ENCODE data around the gene TMEM271. TPM values are rescaled to one million over a fixed set of nuclear protein-coding genes. Genes with fewer than 3 reads are reported as not detected.

TMEM271 gene
- total RNA-seq, 4 donors from 2014 or later, result not detected

GRCh38 chr4:589219-589963 is 13.3 kb upstream of the TMEM271 start:
- no peak overlapping the region for H3K4me3 ChIP-seq
- intact Hi-C loops (cut with DNase I; ENCODE audit: low total_unique reads) (no loop called here), in situ Hi-C loops (cut with MboI; ENCODE audit: low pct_ligation_motif_present in 1 of 4, low pct_unique_long_range_greater_than_20kb in 1 of 4, low sequenced_read_pairs in 3 of 4) (no loop called here)

GRCh38 chr4:588351-588849 is 12.3 kb upstream of the TMEM271 start:
- H3K4me3 ChIP-seq, result no peak overlapping the region
- 83 to 85% methylated on average over 23 to 36 of the region's 36 CpGs for WGBS, 2 donors (ENCODE audit: low coverage in 1 of 2)
- intact Hi-C loops (cut with DNase I; ENCODE audit: low total_unique reads) (no loop called here), in situ Hi-C loops (cut with MboI; ENCODE audit: low pct_ligation_motif_present in 1 of 4, low pct_unique_long_range_greater_than_20kb in 1 of 4, low sequenced_read_pairs in 3 of 4) (no loop called here)
- TF ChIP-seq POLR2A (IDR thresholded peaks at IDR 0.05) (no peak), EP300 (IDR thresholded peaks at IDR 0.05; ENCODE audit: low read depth) (no peak), POLR2AphosphoS5 (IDR thresholded peaks at IDR 0.05) (no peak), CTCF (IDR thresholded peaks at IDR 0.05) (no peak)
- DNase-seq, result no peak
- no peaks in the 10 kb centered on the region for H3K4me1 ChIP-seq
- no peak overlapping the region for H3K27ac ChIP-seq
- peaks cover 8 to 9% of the 10 kb centered on the region in 2 donors for H3K9me3 ChIP-seq
- H3K27me3 ChIP-seq, result peaks cover 27% of the 10 kb centered on the region
- no peaks in the 10 kb centered on the region for H3K36me3 ChIP-seq

More at GRCh38 chr4:589219-589963, 13.3 kb upstream of the TMEM271 start:
- Histone ChIP-seq H3K27ac (no peak overlapping the region), H3K4me1 (no peaks in the 10 kb centered on the region), H3K27me3 (peaks cover 20% of the 10 kb centered on the region), H3K36me3 (no peaks in the 10 kb centered on the region), H3K9me3 (no peaks in the 10 kb centered on the region)
- TF ChIP-seq POLR2A (IDR thresholded peaks at IDR 0.05), result no peak
- TF ChIP-seq EP300 (IDR thresholded peaks at IDR 0.05; ENCODE audit: low read depth), result no peak
- TF ChIP-seq CTCF (IDR thresholded peaks at IDR 0.05), result no peak
- TF ChIP-seq POLR2AphosphoS5 (IDR thresholded peaks at IDR 0.05), result no peak
- WGBS, 2 donors (ENCODE audit: low coverage in 1 of 2), result 74 to 84% methylated on average over 6 to 16 of the region's 16 CpGs
- DNase-seq, result no peak

- 78 to 81% methylated on average over 5 to 25 of the region's 25 CpGs for WGBS, 2 donors (ENCODE audit: low coverage in 1 of 2)
- intact Hi-C loops (cut with DNase I; ENCODE audit: low total_unique reads), result no loop called here
- TF ChIP-seq POLR2A (IDR thresholded peaks at IDR 0.05) (no peak), EP300 (IDR thresholded peaks at IDR 0.05; ENCODE audit: low read depth) (no peak), POLR2AphosphoS5 (IDR thresholded peaks at IDR 0.05) (no peak), CTCF (IDR thresholded peaks at IDR 0.05) (no peak)
- peaks cover 9 to 11% of the 10 kb centered on the region in 2 donors for H3K9me3 ChIP-seq
- DNase-seq, result no peak
- H3K27me3 ChIP-seq, result peaks cover 32% of the 10 kb centered on the region
- no peaks in the 10 kb centered on the region for H3K4me1 ChIP-seq
- in situ Hi-C loops (cut with MboI; ENCODE audit: low pct_ligation_motif_present in 1 of 4, low pct_unique_long_range_greater_than_20kb in 1 of 4, low sequenced_read_pairs in 3 of 4), result no loop called here
- H3K4me3 ChIP-seq, result no peak overlapping the region
- H3K27ac ChIP-seq, result no peak overlapping the region
- no peaks in the 10 kb centered on the region for H3K36me3 ChIP-seq
These were observed 11.7 kb upstream of the TMEM271 start for GRCh38 chr4:587671-588350.

- H3K27me3 ChIP-seq, result peaks cover 70% of the 10 kb centered on the region
These were observed 7.7 kb upstream of the TMEM271 start for GRCh38 chr4:583820-584219.

More at GRCh38 chr4:583820-584219, 7.7 kb upstream of the TMEM271 start:
- intact Hi-C loops (cut with DNase I; ENCODE audit: low total_unique reads), result no loop called here
- Histone ChIP-seq H3K27ac (no peak overlapping the region), H3K36me3 (no peaks in the 10 kb centered on the region), H3K9me3 (peaks cover 9 to 11% of the 10 kb centered on the region in 2 donors), H3K4me1 (no peaks in the 10 kb centered on the region), H3K4me3 (no peak overlapping the region)
- 84 to 89% methylated on average over 2 of the region's 2 CpGs for WGBS, 2 donors (ENCODE audit: low coverage in 1 of 2)
- DNase-seq, result no peak
- TF ChIP-seq POLR2A (IDR thresholded peaks at IDR 0.05) (no peak), EP300 (IDR thresholded peaks at IDR 0.05; ENCODE audit: low read depth) (no peak)
- in situ Hi-C loops (cut with MboI; ENCODE audit: low pct_ligation_motif_present in 1 of 4, low pct_unique_long_range_greater_than_20kb in 1 of 4, low sequenced_read_pairs in 3 of 4), result no loop called here

All from transverse colon (tissue), 4 donors.